Measurements from ENCODE around the gene GLA. TPM values are rescaled to one million over a fixed set of nuclear protein-coding genes. Genes with fewer than 3 reads are reported as not detected.

GLA gene
- total RNA-seq, 1 donor = 32.3 TPM

DNA sequence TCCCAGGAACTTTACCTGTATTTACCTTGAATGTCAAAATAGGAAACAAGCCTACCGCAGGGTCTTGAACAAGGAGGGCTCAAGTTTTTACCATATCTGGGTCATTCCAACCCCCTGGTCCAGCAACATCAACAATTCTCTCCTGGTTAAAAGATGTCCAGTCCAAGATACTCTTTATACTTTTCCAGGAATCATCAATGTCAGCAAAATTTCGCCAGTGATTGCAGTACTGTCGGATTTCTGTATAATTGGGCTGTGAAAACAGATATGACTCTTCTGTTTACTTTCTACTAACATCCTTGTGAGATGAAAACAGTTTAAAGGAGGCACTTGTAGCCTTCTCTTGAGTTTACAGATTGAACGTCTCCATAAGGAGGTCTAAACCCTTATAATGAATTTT lies 9.0 kb downstream of the GLA start:
- DNase-seq (ENCODE audit: low read depth in 2 of 3, low spot score in 2 of 3) = no peak

DNA sequence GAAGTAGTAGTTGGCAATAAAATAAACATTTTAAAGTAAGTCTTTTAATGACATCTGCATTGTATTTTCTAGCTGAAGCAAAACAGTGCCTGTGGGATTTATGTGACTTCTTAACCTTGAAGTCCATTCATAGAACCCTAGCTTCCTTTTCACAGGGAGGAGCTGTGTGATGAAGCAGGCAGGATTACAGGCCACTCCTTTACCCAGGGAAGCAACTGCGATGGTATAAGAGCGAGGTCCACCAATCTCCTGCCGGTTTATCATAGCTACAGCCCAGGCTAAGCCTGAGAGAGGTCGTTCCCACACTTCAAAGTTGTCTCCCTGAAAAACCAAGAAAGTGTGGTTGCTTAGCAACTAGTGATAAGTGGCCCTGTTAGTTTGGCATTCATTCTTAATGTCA lies 9.9 kb downstream of the GLA start:
- no peak for DNase-seq (ENCODE audit: low read depth in 2 of 3, low spot score in 2 of 3)

DNA sequence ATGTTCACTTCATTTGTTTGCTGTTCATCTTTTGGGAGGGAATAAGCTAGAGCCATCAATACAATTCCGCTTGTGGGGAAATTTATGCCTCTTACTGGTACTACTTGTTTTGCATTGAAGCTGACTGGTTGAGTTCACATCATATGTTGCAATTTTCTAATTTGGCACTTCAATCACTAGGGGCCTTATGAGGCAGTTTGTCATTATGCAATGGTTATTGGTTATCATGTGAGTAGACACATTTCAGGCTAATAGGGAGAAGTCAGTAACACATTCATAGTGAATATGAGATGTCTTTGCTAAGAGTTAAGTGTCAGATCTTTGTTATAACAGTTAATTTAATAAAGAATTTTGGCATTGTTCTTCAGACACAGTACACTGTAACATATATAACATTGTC lies 11.9 kb downstream of the GLA start:
- no peak for DNase-seq (ENCODE audit: low read depth in 2 of 3, low spot score in 2 of 3)

DNA sequence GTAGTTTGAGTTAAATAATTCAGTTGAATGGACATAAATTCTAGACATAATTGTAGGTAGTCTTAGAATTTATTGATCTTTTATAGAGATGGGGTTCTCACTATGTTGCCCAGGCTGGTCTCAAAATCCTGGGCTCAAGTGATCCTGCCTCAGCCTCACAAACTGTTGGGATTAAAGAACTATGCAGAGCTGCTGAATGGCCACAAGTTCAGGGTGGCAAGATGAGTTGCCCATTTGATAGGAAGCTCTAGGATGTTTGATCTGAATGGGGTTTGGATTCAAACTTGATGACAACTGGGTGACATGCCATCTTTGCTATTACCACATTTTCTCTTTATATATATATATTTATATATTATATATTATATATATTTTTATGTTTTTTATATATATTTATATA lies 13.4 kb downstream of the GLA start:
- no peak for DNase-seq (ENCODE audit: low read depth in 2 of 3, low spot score in 2 of 3)

DNA sequence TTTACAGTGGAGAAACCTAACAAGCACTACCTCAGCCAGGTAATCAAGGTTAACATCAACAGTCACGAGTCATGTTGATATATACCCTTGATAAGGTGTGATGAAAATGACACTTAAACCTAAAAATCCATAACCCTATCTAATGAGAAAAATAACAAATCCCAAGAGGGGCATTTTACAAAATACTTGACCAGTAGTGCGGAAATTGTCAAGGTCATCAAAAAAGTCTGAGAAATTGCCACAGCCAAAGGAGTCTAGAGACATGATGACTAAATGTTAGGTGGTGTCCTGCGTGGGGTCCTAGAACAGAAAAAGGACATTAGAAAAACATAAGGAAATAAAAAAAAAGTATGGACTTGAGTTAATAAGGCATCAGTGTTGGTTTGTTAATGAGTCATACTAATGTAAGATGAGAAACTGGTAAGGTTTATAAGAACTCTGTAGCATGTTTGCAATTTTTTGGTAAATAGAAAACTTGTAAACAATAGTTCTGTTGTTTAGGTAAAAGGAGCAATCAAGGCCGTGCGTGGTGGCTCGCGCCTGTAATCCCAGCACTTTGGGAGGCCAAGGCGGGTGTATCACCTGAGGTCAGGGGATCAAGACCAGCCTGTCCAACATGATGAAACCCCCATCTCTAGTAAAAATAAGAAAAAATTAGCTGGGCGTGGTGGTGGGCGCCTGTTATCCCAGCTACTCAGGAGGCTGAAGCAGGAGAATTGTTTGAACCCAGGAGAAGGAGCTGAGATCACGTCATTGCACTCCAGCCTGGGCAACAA lies 14.0 kb downstream of the GLA start:
- no peak for DNase-seq (ENCODE audit: low read depth in 2 of 3, low spot score in 2 of 3)

DNA sequence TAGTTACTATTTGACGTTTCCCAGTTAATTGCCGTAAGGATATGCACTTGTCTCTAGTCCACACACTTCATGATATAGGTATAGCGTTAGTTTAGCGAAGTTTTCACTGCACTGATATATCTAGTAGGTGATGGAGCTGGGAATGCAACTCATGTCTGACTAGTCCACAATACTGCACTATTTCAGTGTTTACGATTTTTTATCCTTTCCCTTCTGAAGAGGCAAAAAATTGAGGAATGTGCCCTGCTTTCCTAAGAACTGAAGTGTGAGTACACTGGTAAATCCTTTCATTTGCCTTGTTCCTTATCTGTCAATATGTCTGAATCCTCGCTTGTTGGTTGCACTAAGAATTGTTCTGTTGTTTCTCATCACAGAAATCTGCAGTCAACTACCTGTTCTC lies 15.9 kb downstream of the GLA start:
- DNase-seq (ENCODE audit: low read depth in 2 of 3, low spot score in 2 of 3) = no peak

DNA sequence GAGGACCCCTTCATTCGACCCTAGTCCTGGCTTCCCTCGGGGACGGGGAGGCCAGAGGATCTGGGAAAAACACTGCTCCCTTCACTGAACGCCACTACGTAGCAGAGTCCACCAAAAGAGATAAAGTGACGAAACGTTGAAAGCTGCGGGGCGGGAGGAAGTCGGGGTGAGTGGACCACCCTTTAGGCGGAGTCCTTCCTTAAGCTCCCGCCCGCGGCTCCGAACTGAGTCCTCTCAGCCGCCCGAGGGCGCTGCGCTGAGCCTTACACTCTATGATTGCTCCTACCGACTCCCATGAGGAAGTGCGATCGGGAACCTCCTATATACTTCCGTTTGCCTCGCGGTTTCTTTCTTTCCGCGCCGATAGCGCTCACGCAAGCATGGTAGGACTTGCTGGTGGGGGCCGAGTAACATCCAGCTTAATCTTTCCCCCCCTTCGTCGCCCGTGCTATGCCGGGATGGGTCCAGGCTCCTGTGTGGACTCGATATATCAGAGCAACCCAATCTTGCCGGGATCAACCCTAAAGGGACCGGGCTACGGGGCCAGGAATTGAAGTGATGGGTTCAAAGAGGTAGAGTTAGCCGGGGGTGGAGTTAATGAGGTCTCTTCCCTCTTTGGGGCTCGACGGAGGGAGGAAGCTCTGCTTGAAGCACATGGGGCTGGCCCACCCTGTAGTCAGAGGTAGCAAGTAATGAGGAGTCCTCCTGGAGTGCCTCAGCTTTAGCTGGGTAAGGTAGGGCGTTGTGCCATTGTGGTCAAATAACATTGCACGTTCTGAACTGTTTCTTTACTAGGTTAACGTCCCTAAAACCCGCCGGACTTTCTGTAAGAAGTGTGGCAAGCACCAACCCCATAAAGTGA lies 16.8 kb downstream of the GLA start, which contains the start of gene RPL36A:
RPL36A (plus strand) TSS at position 348 of the 862 bp plus-strand sequence; CDS start at position 381, 33 bp downstream.
- peak; percentile 46 to 93 (median 89) for DNase-seq (ENCODE audit: low read depth in 2 of 3, low spot score in 2 of 3)

DNA sequence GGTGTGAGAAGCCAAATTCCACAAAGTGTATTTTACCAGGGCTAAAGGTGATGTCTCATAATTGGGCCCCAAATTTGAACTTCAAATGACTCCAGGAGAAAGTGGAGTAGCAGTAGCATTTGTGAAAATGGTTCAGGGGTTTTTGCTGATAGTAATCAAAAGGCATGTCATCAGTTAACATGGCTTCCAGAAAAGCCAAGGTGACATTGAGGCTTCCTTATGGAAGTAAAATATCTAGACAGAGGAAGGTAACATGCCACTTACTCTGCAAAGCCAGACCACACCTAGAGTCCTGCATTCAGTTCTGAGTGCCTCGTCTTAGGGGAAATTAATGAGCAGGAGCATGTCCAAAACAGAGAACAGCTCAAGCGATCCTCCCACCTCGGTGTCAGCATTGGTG lies 19.1 kb downstream of the GLA start:
- DNase-seq (ENCODE audit: low read depth in 2 of 3, low spot score in 2 of 3) = no peak

DNA sequence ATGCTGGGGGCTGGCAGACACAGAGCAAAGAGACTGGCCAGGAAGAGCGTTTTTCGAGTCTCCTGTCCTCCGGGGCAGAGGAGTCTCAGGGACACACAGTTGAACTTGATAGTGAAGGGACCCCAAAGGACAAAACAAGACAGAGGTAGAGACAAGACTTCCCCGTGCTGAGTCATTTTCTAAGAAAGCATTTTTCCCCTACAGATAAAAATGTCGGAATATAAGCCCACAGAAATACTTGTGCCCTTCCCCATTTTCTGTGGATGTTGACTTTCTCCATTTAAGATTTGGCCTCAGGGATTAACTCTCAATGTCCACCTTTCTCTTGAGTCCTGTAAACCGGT lies 21.2 kb downstream of the GLA start:
- no peak for DNase-seq (ENCODE audit: low read depth in 2 of 3, low spot score in 2 of 3)

DNA sequence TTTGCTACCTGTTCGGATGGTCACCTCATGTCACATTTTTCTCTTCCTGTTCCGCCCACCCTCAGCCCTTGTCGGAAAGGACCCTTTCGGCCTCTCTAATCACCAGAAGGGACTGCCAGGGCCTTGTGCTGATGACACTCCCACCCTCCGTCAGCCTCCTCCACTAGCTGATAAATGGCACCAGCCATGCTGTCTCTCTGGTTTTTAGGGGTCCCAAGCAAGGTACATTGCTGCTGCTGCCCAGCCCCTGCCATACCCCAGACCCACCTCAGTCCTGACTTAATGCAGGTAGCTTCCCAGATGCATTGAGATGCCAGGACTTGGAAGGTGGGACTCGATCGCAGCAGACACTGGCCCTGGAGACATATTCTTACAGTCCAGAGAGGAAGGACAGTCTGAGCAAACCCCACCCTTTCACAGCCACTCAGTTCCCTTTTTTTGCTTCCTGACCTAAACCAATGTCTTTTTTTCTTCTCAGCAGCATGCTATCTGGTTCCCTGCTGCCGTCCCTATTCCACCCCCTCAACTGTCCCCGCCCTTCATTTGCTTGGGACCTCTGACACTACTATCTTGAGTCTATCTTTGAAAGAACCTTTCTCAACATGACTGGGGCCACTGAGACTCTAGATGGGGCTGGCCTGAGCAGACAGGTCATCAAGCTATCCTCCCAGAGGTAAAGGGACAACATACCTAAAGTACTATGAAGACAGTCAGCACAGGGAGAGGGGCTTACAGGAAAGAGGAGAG lies 21.8 kb downstream of the GLA start, which contains the start of gene BTK:
BTK (minus strand) TSS at position 397 of the 747 bp plus-strand sequence. CDS start 10,907 bp downstream, outside the sequence.
- DNase-seq (ENCODE audit: low read depth in 2 of 3, low spot score in 2 of 3) = peak in 2 of 3 donors; percentile 46 to 61

DNA sequence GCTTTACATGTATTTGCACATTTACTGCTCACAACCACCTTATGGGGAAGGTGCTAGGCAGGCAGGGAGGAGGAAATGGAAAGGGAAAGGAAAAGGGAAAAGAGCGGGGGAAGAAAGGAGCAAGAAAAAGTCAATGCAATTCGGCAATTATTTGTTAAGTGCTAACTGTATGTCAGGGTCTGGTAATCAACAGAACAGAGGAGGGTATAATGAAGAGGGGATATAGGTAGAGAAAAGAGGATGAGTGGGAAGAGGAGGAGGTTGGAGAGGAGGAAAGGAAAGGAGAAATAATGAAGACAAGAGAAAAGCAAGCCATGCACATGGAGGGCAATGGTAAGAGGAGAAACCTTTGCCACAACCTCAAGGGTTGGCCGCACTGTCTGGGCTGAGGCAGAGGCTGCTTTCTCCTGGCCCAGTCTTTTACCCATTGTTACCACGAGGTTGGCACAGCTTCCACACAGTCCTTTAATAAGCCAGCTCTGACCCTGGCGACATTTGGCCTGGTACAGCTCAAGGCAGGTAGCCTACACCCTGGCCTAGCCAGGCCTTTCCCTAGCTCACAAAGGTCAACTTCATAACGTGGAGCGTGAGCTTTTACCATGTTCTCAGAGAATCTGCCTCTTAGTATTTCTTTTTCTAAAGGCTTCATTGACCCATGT lies 22.6 kb downstream of the GLA start:
- DNase-seq (ENCODE audit: low read depth in 2 of 3, low spot score in 2 of 3) = no peak

DNA sequence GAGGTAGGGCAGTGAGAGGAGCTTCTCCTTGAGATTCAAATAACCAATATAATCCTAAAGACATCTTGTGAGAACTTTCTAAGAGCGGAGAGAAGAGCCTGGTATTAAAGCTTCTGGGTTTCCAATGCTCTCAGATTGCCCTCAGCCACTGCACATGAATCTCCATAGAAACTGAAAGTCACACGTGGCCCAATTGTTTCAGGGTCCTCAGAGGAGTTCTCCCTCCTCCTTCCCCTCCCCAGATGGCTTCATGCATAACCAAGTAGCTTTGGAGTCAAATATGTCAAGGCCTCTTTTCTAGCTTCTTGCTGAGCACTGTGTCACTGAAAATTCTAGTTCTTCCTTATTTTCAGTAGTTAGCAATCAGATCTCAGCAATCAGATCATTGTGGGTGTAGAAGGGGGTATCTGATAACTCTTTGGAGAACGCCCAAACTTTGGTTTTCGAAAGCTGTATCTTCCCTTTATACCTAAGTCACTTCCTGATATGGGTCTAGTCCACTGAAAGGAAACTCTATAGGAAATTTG lies 24.0 kb downstream of the GLA start:
- DNase-seq (ENCODE audit: low read depth in 2 of 3, low spot score in 2 of 3) = no peak

DNA sequence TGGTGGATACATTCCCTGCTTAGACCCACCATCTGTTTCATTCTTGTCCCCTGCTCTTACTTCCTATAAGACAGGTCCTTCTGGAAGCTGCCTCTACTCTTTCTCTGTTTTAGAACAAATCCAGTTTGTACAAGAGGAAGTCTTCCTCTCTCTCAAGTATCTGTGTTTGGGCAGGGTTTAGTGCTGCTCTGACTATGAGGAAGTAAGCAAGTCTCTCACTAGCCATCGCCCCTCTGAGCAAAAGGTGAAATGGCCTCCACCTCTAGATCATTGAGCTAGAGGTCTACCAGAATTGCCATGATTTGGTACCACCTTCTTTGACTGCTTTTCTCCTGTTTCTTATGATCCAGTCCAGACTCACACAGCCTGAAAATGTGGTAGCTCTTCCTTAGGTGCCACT lies 30.2 kb downstream of the GLA start:
- DNase-seq (ENCODE audit: low read depth in 2 of 3, low spot score in 2 of 3) = no peak

DNA sequence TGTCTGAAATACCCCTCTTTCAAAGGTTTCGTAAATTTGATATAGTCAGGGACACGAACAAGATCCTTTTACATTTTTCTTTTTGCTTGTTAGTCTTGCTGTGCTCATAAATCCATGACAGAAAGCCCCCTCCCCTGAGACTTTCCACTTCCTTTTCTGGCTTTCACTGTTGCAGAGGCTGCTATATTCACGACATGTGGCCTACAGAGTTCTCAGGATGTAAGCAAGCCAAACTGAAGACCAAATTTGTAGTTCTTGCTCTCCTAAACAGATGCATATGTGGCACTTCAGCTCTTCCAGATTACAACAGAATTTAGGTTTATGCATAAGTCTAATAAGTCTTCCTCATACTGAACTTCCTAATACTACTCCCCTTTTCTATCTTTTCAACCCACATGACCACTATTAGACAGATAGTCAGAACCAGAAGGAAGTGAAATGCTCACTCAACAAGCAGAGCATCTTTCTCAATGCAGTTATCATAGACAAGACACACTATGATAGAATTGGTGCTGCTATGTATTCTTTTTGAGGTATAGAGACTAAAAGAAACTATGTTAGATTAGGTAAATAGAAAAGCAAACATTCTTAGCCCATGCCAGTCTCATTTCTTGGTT lies 36.7 kb downstream of the GLA start:
- DNase-seq (ENCODE audit: low read depth in 2 of 3, low spot score in 2 of 3) = no peak

DNA sequence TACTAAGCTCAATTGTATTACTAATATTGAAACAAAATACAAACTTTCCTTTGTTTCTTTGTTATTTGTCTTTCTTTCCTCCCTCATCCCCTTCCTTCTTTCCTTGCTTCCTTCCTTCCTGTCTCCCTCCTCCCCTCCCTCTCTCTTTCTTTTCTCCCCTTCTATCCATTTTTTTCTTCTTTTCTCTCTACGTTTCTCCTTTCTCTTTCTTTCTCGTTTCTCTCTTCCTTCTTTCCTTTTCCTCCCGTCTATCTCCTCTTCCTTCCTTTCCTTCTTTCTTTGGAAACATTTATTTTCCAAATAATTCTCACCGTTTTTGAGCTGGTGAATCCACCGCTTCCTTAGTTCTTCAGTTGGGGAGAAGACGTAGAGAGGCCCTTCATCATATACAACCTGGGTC lies 38.0 kb downstream of the GLA start:
- no peak for DNase-seq (ENCODE audit: low read depth in 2 of 3, low spot score in 2 of 3)

DNA sequence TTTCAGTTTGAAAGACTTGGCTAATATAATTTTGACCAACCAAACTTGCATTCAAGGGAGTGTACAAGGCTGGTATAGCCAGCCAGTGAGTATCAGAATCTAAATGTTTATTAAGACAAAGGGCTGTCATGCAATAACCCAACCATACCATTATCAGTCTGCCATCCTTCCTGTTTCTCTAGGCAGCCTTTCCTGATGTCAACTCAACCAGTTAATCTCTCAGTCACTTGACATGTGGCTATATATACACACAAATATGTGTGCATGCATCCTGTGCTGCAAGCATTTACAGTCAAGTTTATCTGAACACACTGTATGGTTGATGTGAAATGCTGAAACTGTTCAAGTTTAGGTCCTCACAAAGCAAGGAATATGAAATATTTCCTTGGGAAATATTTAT lies 38.9 kb downstream of the GLA start:
- DNase-seq (ENCODE audit: low read depth in 2 of 3, low spot score in 2 of 3) = peak in 1 of 3 donors; percentile 26

DNA sequence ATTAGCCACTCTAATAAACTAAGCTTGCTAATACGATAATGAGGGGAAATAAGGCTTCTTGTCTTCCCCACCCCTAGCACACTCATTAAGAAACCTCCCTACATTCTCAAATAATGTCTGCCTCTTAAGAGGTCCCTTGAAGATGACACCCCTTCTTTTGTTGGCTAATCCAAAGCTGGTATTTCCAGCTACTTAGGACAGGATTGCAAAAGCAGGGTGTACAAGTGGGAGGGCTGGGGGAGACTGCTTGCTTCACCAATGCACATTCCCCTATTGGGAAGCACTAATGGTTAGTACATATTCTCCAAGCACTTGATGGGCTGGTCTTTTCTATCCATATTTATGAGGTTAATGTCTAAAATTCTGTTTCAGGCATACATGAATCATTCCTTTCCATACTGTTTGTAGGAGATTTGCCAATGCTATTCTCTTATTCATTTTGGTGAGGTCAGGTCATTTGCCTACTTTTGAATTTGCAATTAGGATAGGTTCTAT lies 42.4 kb downstream of the GLA start:
- no peak for DNase-seq (ENCODE audit: low read depth in 2 of 3, low spot score in 2 of 3)

DNA sequence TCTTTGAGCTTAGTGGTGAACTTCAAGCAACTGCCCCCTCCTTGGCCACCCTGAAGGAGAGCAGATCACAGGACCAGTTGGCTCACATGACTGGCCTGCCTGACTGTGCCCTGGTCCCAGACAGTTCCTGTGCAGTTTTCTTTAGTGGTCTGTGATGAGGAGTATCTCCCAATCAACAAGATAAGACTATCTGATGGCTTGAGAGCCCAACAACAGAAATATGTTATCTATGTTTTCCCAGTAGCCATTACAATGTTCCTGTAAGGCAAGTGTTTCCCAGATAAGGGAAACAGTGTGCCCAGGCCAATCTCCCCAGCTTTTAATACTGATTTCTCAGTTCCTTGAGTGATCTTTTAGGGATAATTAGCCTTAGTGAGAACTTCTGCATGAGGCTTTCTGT lies 45.0 kb downstream of the GLA start:
- DNase-seq (ENCODE audit: low read depth in 2 of 3, low spot score in 2 of 3) = no peak

DNA sequence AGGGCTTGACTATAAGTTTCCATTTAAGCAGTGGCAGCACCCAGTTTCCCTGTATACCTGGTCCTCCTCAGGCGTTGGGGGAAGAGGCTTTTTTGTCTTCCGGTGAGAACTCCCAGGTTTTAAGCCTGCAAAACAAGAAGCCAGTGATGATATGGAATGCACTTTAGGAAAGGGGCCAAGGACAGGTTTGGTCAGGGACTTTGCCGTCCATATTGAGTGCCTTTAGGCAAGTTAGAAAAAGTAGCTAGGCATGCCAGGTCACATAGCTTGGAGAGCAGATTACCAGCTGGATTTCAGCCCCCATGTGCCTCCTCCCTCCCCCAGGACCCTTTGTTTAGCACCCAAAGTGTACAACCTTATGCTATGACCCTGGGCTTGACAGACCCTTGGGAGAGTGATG lies 45.6 kb downstream of the GLA start:
- no peak for DNase-seq (ENCODE audit: low read depth in 2 of 3, low spot score in 2 of 3)

DNA sequence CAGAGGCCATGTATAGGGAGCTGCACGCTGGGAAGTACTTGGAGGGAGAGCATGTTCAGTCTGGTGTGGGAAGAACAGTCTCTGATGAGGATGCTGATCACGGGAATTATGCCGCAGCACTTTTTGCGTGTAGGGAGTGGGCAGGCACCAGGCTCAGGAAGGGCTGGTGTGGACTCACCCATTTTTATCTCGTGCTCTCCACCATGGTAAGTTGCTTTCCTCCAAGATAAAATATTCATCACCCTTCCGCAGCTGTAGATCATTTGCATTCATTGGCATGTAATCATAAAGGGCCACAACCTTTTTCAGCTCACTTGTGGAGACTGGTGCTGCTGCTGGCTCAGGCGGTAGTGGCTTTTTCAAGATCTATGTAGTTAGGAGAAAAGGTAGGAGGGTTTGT lies 47.3 kb downstream of the GLA start:
- no peak for DNase-seq (ENCODE audit: low read depth in 2 of 3, low spot score in 2 of 3)
